Heart right ventricle (tissue), 16 donors: ENCODE measurements around the gene UNC13C. TPM values are rescaled to one million over a fixed set of nuclear protein-coding genes. Genes with fewer than 3 reads are reported as not detected.

Experiments
- ATAC-seq, 8 donors: fragments of 200-7000 bp; cut with Tn5 transposase; one replicate each; pipeline ENCODE4 v1.9.1; 2020; ENCODE audit warnings: mild to moderate bottlenecking in 8 of 8, moderate library complexity in 8 of 8, moderate number of reproducible peaks in 1 of 8
- DNase-seq, 2 donors: peaks; one replicate each; pipeline ENCODE4 v3.0.0-alpha.2; 2020
- H3K27ac ChIP-seq, 10 donors: fragments of 200-600 bp; sonication (generic) in 2 of 10; one replicate each; pipeline versions ENCODE4 v1.5.0 to v1.8.0; 2020 to 2022; ENCODE audit warnings: mild to moderate bottlenecking in 3 of 10
- H3K27me3 ChIP-seq, 7 donors: fragments of 200-600 bp; one replicate each; pipeline ENCODE4 v1.8.0; 2021 to 2022; ENCODE audit warnings: mild to moderate bottlenecking in 2 of 7
- H3K36me3 ChIP-seq, 9 donors: fragments of 200-600 bp; sonication (generic) in 1 of 9; one replicate each; pipeline versions ENCODE4 v1.5.0 to v1.8.0; 2020 to 2022; ENCODE audit warnings: mild to moderate bottlenecking in 2 of 9
- H3K4me1 ChIP-seq, 9 donors: fragments of 200-600 bp; sonication (generic) in 1 of 9; one replicate each; pipeline versions ENCODE4 v1.5.0 to v1.8.0; 2020 to 2022; ENCODE audit warnings: mild to moderate bottlenecking in 4 of 9
- H3K4me3 ChIP-seq, 10 donors: fragments of 200-600 bp; sonication (generic) in 2 of 10; one replicate each; pipeline versions ENCODE4 v1.5.0 to v1.8.0; 2020 to 2022; ENCODE audit warnings: mild to moderate bottlenecking in 7 of 10, moderate library complexity in 2 of 10
- H3K9me3 ChIP-seq, 11 donors: fragments of 200-600 bp in 10 of 11; sonication (generic) in 2 of 11; one replicate each; pipeline versions ENCODE4 v1.5.0 to v1.8.0; 2013 to 2022; ENCODE audit warnings: mild to moderate bottlenecking in 2 of 11, control low read depth in 1 of 11, moderate library complexity in 1 of 11
- WGBS, 2 donors: extraction: QIAGEN DNeasy Blood & Tissue Kit; methylation state at CpG; one replicate each; pipeline ENCODE4 v1.1.7; 2013; ENCODE audit warnings: inconsistent platforms in 1 of 2; 5-methylcytosine and 5-hydroxymethylcytosine counted together
- intact Hi-C, 10 donors: fragments of 100-400 bp; cut with DNase I; formaldehyde crosslinking; loops; one replicate each; pipeline versions ENCODE4 v1.11.1 to v1.14.2; 2022
- polyA plus RNA-seq, 2 donors: library from polyadenylated mRNA; stranded (reverse); fragments of 200-250 nt; gene quantifications; one replicate each; pipeline ENCODE4 v1.2.3, GENCODE V29; 2013
- total RNA-seq, 10 donors: library from RNA; stranded (reverse); fragmentation: NEBNext Ultra II Directional in 3 of 10; extraction: Animal tissue kit (Norgen Biotek cat#: 25700) in 3 of 10; gene quantifications; one replicate each; pipeline versions ENCODE4 v1.2.1 to v1.2.4, GENCODE V29; 2021 to 2023
- TF ChIP-seq, protein P1 (sequence below), 9 donors: fragments of 200-600 bp; sonication (generic) in 2 of 9; IDR thresholded peaks; one replicate each; pipeline versions ENCODE4 v1.5.0 to v1.8.0; 2021 to 2022; ENCODE audit warnings: antibody characterized with exemption in 9 of 9, mild to moderate bottlenecking in 5 of 9, moderate library complexity in 1 of 9
- donor health status: Arrhythmogenic right ventricular cardiomyopathy.
- donor health status: ischemic (EF 13 %, LVEDD 7.1; RV severe dilation, severe dysfunction).
- donor health status: healthy with polysubstance abuse.
- donor health status: DM: no; HTN: yes; CAD: no.
- donor health status: DM: no; HTN: no; CAD: no.
- donor health status: ischemic (EF 25% LVEDD 6.9; RV normal size, moderate dysfunction).
- donor health status: ischemic (EF 25% LVEDD 5.7; RV mildly dilated, moderate dysfunction).
- donor health status: healthy.
- donor health status: DM: yes; HTN: yes; CAD: no.
- donor health status: Ischemic cardiomyopathy.
- donor health status: ischemic (EF 35%, LVEDD 5.7; RV mildly dilated, moderate dysfunction).
- donor health status: nonischemic (EF 11% LVEDD 7.7; RV severe dilation, severe dysfunction).
- donor health status: DM: yes; HTN: yes; CAD: no.
- donor health status: PGD.
- donor health status: ischemic (EF 29% LVEDD 5.4; RV normal size, mild dysfunction).
- donor health status: nonischemic (EF 23%, LVEDD 6.1; RV moderate dilation, normal function).

UNC13C gene
- total and polyA plus RNA-seq, 12 donors: 0.04 to 0.85 (median 0.19) TPM; not detected in 5

DNA sequence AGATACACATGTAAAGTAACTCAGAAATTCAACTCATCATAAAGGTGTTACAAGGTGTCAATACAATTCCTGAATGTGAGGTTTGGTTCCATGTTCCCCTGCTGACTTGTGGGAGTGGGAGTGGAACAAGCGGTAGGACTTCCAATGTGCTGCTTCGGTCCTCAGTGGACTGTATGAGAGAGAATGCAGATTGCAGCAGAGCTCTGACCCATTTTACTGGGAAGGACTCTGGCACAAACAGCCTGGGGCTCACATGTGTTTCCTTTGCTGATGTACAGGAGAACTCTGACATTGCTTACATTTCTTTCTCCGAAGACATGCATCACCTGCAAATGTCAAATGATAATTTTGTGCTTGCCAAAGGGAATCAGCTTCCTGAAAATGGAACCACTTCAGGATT, 111.5 kb downstream of the UNC13C start:
- ATAC-seq (no peak), DNase-seq (no peak)
- TF ChIP-seq, protein P1, sequence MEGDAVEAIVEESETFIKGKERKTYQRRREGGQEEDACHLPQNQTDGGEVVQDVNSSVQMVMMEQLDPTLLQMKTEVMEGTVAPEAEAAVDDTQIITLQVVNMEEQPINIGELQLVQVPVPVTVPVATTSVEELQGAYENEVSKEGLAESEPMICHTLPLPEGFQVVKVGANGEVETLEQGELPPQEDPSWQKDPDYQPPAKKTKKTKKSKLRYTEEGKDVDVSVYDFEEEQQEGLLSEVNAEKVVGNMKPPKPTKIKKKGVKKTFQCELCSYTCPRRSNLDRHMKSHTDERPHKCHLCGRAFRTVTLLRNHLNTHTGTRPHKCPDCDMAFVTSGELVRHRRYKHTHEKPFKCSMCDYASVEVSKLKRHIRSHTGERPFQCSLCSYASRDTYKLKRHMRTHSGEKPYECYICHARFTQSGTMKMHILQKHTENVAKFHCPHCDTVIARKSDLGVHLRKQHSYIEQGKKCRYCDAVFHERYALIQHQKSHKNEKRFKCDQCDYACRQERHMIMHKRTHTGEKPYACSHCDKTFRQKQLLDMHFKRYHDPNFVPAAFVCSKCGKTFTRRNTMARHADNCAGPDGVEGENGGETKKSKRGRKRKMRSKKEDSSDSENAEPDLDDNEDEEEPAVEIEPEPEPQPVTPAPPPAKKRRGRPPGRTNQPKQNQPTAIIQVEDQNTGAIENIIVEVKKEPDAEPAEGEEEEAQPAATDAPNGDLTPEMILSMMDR (IDR thresholded peaks at IDR 0.05): no peak
- WGBS, 2 donors: 76 to 87% methylated on average over 3 of the region's 3 CpGs
- Histone ChIP-seq H3K9me3 (no peaks in the 10 kb centered on the region), H3K27ac (no peak overlapping the region), H3K27me3 (peaks cover 0 to 6% (median 0%) of the 10 kb centered on the region in 7 donors), H3K4me1 (no peaks in the 10 kb centered on the region), H3K4me3 (no peak overlapping the region), H3K36me3 (no peaks in the 10 kb centered on the region)
- intact Hi-C loops: no loop called here

GRCh38 chr15:54091651-54092050, 113.4 kb downstream of the UNC13C start:
- H3K27ac ChIP-seq: no peak overlapping the region
- 64 to 75% methylated on average over 2 of the region's 2 CpGs for WGBS, 2 donors
- H3K4me3 ChIP-seq: no peak overlapping the region
- DNase-seq: no peak
- no peaks in the 10 kb centered on the region for H3K36me3 ChIP-seq
- H3K9me3 ChIP-seq: peaks cover 0 to 4% (median 0%) of the 10 kb centered on the region in 11 donors
- intact Hi-C loops: no loop called here
- peaks cover 0 to 6% (median 0%) of the 10 kb centered on the region in 7 donors for H3K27me3 ChIP-seq
- ATAC-seq: no peak
- no peaks in the 10 kb centered on the region for H3K4me1 ChIP-seq
- TF ChIP-seq, protein P1 (IDR thresholded peaks at IDR 0.05): no peak

DNA sequence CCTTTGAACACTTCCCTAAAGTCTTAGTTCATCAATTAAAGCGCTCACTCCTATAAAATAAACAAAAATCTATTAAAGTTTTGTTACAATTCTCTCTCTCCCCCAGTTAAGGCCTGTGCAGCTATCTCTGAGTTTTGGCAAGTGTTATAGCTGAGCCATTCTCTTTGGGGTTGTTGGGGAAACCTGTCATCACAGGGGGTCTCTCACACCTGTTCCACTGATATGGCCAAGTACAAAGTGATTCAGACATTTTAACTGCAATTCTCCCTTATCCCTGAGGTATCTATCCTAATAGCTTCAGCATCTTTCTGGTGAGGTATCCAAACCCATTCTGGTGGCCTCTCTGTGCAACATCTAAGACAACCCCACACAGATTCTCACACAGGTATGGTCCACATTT, 116.4 kb downstream of the UNC13C start:
- Histone ChIP-seq H3K27me3 (peaks cover 0 to 6% (median 0%) of the 10 kb centered on the region in 7 donors), H3K27ac (no peak overlapping the region), H3K9me3 (peaks cover 0 to 4% (median 0%) of the 10 kb centered on the region in 11 donors), H3K36me3 (no peaks in the 10 kb centered on the region), H3K4me3 (no peak overlapping the region), H3K4me1 (no peaks in the 10 kb centered on the region)
- TF ChIP-seq, protein P1 (IDR thresholded peaks at IDR 0.05): no peak
- no peak for ATAC-seq
- 81 to 87% methylated on average over 1 of the region's 1 CpG for WGBS, 2 donors
- intact Hi-C loops: no loop called here
- DNase-seq: no peak

DNA sequence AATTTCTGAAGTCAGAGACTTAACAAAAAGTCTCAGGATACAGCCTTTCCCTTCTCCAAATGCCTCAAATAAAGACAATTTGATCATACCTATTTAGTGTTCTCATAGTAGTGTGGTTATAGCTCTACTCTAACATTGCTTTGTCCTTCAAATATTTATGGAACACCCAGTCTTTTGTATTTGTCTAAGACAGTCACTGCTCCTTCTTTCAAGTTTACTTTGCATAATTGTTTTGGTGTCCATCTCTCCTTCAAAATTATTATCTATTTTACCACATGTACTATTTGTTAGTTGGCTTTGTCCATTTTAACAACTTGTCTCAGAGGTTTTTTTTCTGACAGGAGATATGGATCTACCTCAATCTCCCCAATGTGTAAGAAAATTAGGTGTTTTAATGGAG, 118.8 kb downstream of the UNC13C start:
- no peak overlapping the region for H3K27ac ChIP-seq
- peaks cover 0 to 4% (median 0%) of the 10 kb centered on the region in 11 donors for H3K9me3 ChIP-seq
- no peak for ATAC-seq
- no peak overlapping the region for H3K4me3 ChIP-seq
- no peaks in the 10 kb centered on the region for H3K4me1 ChIP-seq
- intact Hi-C loops: no loop called here
- TF ChIP-seq, protein P1 (IDR thresholded peaks at IDR 0.05): no peak
- peaks cover 0 to 6% (median 0%) of the 10 kb centered on the region in 7 donors for H3K27me3 ChIP-seq
- DNase-seq: no peak
- H3K36me3 ChIP-seq: no peaks in the 10 kb centered on the region
